Neuron (in vitro differentiated cells): ENCODE results near the gene SAFB2.
A peak's percentile ranks its signal among the peaks of the same experiment; 100 is the strongest.

Experiments
- H2AFZ ChIP-seq: one replicate; pipeline ENCODE4 v1.6.1; 2013; ENCODE audit warnings: low read depth, mild to moderate bottlenecking, inconsistent platforms, low read length, moderate library complexity
- H3K27me3 ChIP-seq: one replicate; pipeline ENCODE4 v1.6.1; 2013; ENCODE audit warnings: low read length; ENCODE audit not compliant: insufficient read depth
- H3K36me3 ChIP-seq: one replicate; pipeline ENCODE4 v1.6.1; 2013; ENCODE audit warnings: low read length; ENCODE audit not compliant: insufficient read depth
- H3K4me1 ChIP-seq: one replicate; pipeline ENCODE4 v1.6.1; 2013; ENCODE audit warnings: low read length; ENCODE audit not compliant: insufficient read depth
- H3K4me3 ChIP-seq: 2 replicates; pipeline ENCODE4 v1.5.1; 2013; ENCODE audit warnings: mild to moderate bottlenecking, low read length, moderate library complexity
- H3K9me3 ChIP-seq: one replicate; pipeline ENCODE4 v1.6.1; 2013; ENCODE audit warnings: low read length

Gene SAFB2

GRCh38 chr19:5622465-5623396 lies at the start of gene SAFB2, which contains the start of gene SAFB:
Gene SAFB2, minus strand, starts transcription at chr19:5622776. Its CDS starts 61 bp downstream, at chr19:5622715.
Gene SAFB, plus strand, starts transcription at chr19:5623083. Its CDS starts 123 bp downstream, at chr19:5623206.
- Histone ChIP-seq H3K36me3 (peaks cover 62% of the 10 kb centered on the region), H3K9me3 (no peaks in the 10 kb centered on the region), H3K4me3 (peak within 1 kb of the TSS; percentile 100), H3K27me3 (no peaks in the 10 kb centered on the region), H3K4me1 (peaks cover 35% of the 10 kb centered on the region), H2AFZ (peak within 1 kb of the TSS; percentile 75)

- Histone ChIP-seq H3K36me3 (peaks cover 42% of the 10 kb centered on the region), H3K4me1 (no peaks in the 10 kb centered on the region), H3K27me3 (no peaks in the 10 kb centered on the region), H2AFZ (no peak overlapping the region), H3K4me3 (no peak overlapping the region), H3K9me3 (no peaks in the 10 kb centered on the region)
Observed at GRCh38 chr19:5671600-5671999, 49.0 kb upstream of the SAFB2 start.

- Histone ChIP-seq H3K36me3 (peaks cover 62% of the 10 kb centered on the region), H3K4me3 (no peak overlapping the region), H2AFZ (no peak overlapping the region), H3K27me3 (no peaks in the 10 kb centered on the region), H3K9me3 (no peaks in the 10 kb centered on the region), H3K4me1 (no peaks in the 10 kb centered on the region)
Observed at GRCh38 chr19:5669212-5669611, 46.6 kb upstream of the SAFB2 start.

- H3K4me1 ChIP-seq, result no peaks in the 10 kb centered on the region
- H3K36me3 ChIP-seq, result peaks cover 76% of the 10 kb centered on the region
- no peak overlapping the region for H3K4me3 ChIP-seq
- no peak overlapping the region for H2AFZ ChIP-seq
- no peaks in the 10 kb centered on the region for H3K27me3 ChIP-seq
- H3K9me3 ChIP-seq, result no peaks in the 10 kb centered on the region
Observed at GRCh38 chr19:5667751-5668271, 45.2 kb upstream of the SAFB2 start.

- no peaks in the 10 kb centered on the region for H3K27me3 ChIP-seq
- no peaks in the 10 kb centered on the region for H3K4me1 ChIP-seq
- H3K4me3 ChIP-seq, result no peak overlapping the region
- no peaks in the 10 kb centered on the region for H3K9me3 ChIP-seq
- peaks cover 81% of the 10 kb centered on the region for H3K36me3 ChIP-seq
- no peak overlapping the region for H2AFZ ChIP-seq
Observed at GRCh38 chr19:5666921-5667610, 44.5 kb upstream of the SAFB2 start.

GRCh38 chr19:5665781-5666513 lies 43.4 kb upstream of the SAFB2 start:
- no peaks in the 10 kb centered on the region for H3K4me1 ChIP-seq
- no peak overlapping the region for H2AFZ ChIP-seq
- no peak overlapping the region for H3K4me3 ChIP-seq
- no peaks in the 10 kb centered on the region for H3K9me3 ChIP-seq
- H3K27me3 ChIP-seq, result no peaks in the 10 kb centered on the region
- H3K36me3 ChIP-seq, result peaks cover 83% of the 10 kb centered on the region

GRCh38 chr19:5664515-5664914 lies 41.9 kb upstream of the SAFB2 start:
- H3K4me3 ChIP-seq, result no peak overlapping the region
- H2AFZ ChIP-seq, result no peak overlapping the region
- no peaks in the 10 kb centered on the region for H3K27me3 ChIP-seq
- no peaks in the 10 kb centered on the region for H3K9me3 ChIP-seq
- no peaks in the 10 kb centered on the region for H3K4me1 ChIP-seq
- peaks cover 92% of the 10 kb centered on the region for H3K36me3 ChIP-seq

GRCh38 chr19:5663904-5664303 lies 41.3 kb upstream of the SAFB2 start:
- Histone ChIP-seq H3K9me3 (no peaks in the 10 kb centered on the region), H3K36me3 (peaks cover 90% of the 10 kb centered on the region), H2AFZ (no peak overlapping the region), H3K4me1 (no peaks in the 10 kb centered on the region), H3K4me3 (no peak overlapping the region), H3K27me3 (no peaks in the 10 kb centered on the region)

GRCh38 chr19:5661483-5661882 lies 38.9 kb upstream of the SAFB2 start:
- H3K9me3 ChIP-seq, result no peaks in the 10 kb centered on the region
- H3K4me1 ChIP-seq, result no peaks in the 10 kb centered on the region
- no peaks in the 10 kb centered on the region for H3K27me3 ChIP-seq
- H3K4me3 ChIP-seq, result no peak overlapping the region
- H3K36me3 ChIP-seq, result peaks cover 87% of the 10 kb centered on the region
- no peak overlapping the region for H2AFZ ChIP-seq

GRCh38 chr19:5655412-5655811 lies 32.8 kb upstream of the SAFB2 start:
- Histone ChIP-seq H3K9me3 (no peaks in the 10 kb centered on the region), H2AFZ (no peak overlapping the region), H3K4me3 (no peak overlapping the region), H3K4me1 (no peaks in the 10 kb centered on the region), H3K36me3 (peaks cover 86% of the 10 kb centered on the region), H3K27me3 (no peaks in the 10 kb centered on the region)

GRCh38 chr19:5654931-5655330 lies 32.4 kb upstream of the SAFB2 start:
- peaks cover 84% of the 10 kb centered on the region for H3K36me3 ChIP-seq
- H3K27me3 ChIP-seq, result no peaks in the 10 kb centered on the region
- no peak overlapping the region for H2AFZ ChIP-seq
- no peaks in the 10 kb centered on the region for H3K9me3 ChIP-seq
- H3K4me1 ChIP-seq, result no peaks in the 10 kb centered on the region
- no peak overlapping the region for H3K4me3 ChIP-seq

- Histone ChIP-seq H3K27me3 (no peaks in the 10 kb centered on the region), H2AFZ (no peak overlapping the region), H3K36me3 (peaks cover 81% of the 10 kb centered on the region), H3K4me3 (no peak overlapping the region), H3K9me3 (no peaks in the 10 kb centered on the region), H3K4me1 (no peaks in the 10 kb centered on the region)
Observed at GRCh38 chr19:5652261-5652660, 29.7 kb upstream of the SAFB2 start.
